ENCODE data around the gene KRTAP10-1.
"Not testable (repeated sequence)": the region's sequence is repeated elsewhere in the genome, so short reads cannot be mapped to it uniquely, and the experiment has no call there.

The KRTAP10-1 gene

GRCh38 chr21:44569861-44570517, 30.0 kb upstream of the KRTAP10-1 start:
- DNase-seq, result no peak

GRCh38 chr21:44568667-44569556, 28.9 kb upstream of the KRTAP10-1 start:
- DNase-seq, result no peak

GRCh38 chr21:44568261-44568660, 28.3 kb upstream of the KRTAP10-1 start:
- DNase-seq, result no peak

- no peak for DNase-seq
Observed at GRCh38 chr21:44567481-44568171, 27.6 kb upstream of the KRTAP10-1 start.

- DNase-seq, result no peak
Observed at GRCh38 chr21:44566403-44566802, 26.4 kb upstream of the KRTAP10-1 start.

- no peak for DNase-seq
Observed at GRCh38 chr21:44564886-44565598, 25.0 kb upstream of the KRTAP10-1 start.

GRCh38 chr21:44564099-44564498, 24.1 kb upstream of the KRTAP10-1 start:
- DNase-seq, result no peak

GRCh38 chr21:44558695-44559094, 18.7 kb upstream of the KRTAP10-1 start, which contains the start of gene KRTAP10-3:
TSS of gene KRTAP10-3 (minus strand) at chr21:44558795. CDS start at chr21:44558715, 80 bp downstream.
- DNase-seq, result no peak

GRCh38 chr21:44558329-44558675, 18.3 kb upstream of the KRTAP10-1 start:
- DNase-seq, result not testable (repeated sequence)

- DNase-seq, result no peak
Observed at GRCh38 chr21:44557491-44558328, 17.7 kb upstream of the KRTAP10-1 start.

GRCh38 chr21:44556879-44557278, 16.9 kb upstream of the KRTAP10-1 start:
- DNase-seq, result no peak

- DNase-seq, result no peak
Observed at GRCh38 chr21:44555200-44555875, 15.3 kb upstream of the KRTAP10-1 start.

GRCh38 chr21:44552681-44553080, 12.7 kb upstream of the KRTAP10-1 start:
- DNase-seq, result no peak

- DNase-seq, result no peak
Observed at GRCh38 chr21:44552136-44552535, 12.1 kb upstream of the KRTAP10-1 start.

GRCh38 chr21:44551340-44551961, 11.5 kb upstream of the KRTAP10-1 start, which contains the start of gene KRTAP10-2:
TSS of gene KRTAP10-2 (minus strand) at chr21:44551505. CDS start at chr21:44551458, 47 bp downstream.
- DNase-seq, result no peak

GRCh38 chr21:44550807-44551206, 10.8 kb upstream of the KRTAP10-1 start:
- no peak for DNase-seq

GRCh38 chr21:44550285-44550684, 10.3 kb upstream of the KRTAP10-1 start:
- not testable (repeated sequence) for DNase-seq

- no peak for DNase-seq
Observed at GRCh38 chr21:44549525-44550211, 9.7 kb upstream of the KRTAP10-1 start.

- no peak for DNase-seq
Observed at GRCh38 chr21:44548922-44549321, 8.9 kb upstream of the KRTAP10-1 start.

GRCh38 chr21:44548381-44548780, 8.4 kb upstream of the KRTAP10-1 start:
- no peak for DNase-seq
